ENCODE data around the gene TMEM229A. TPM values are rescaled to one million over a fixed set of nuclear protein-coding genes. Genes with fewer than 3 reads are reported as not detected.

TMEM229A gene
- total RNA-seq, 4 donors from 2014 or later = not detected

DNA sequence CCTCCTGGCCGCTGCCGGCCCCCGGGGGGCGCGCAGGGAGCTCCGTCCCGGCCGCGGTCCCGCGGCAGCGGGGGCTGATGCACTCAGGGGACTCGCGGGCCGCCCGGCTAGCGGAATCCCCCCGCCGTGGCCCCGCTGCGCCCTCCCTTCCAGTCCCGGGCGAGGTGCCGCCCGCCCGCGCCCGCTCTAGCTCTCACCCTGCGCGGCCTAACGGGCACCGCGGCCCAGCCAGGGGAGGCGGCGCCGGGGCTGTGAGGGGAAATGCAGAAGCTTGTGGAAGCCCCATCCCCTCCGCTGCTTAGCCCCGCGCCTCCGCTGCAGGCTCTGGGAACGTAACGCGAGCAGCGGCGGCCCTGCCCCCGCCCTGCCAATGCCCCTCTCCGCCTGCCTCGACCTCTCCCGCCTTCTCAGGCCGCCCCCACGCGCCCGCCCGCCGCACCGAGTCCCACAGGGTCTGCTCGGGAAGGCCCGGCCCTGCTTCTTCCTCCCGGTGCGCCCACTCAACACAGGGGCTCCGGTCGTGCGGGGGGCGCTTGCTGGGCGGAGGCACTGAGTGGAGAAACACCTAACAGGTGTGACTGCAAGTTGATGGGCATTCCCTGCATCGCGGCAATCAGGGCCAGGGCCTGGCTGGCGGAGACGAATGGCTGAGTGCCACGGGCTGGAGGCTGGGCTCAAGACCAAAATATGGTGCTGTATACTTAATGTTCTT lies 384 bp upstream of the TMEM229A start:
- Histone ChIP-seq H3K4me1 (peaks cover 9 to 24% (median 22%) of the 10 kb centered on the region in 4 donors), H3K27ac (replicated peaks in 1 of 4) (peak overlapping the region in 2 of 4 donors; percentile 24 to 47), H3K27me3 (peaks cover 0 to 42% (median 10%) of the 10 kb centered on the region in 4 donors), H3K36me3 (no peaks in the 10 kb centered on the region), H3K9me3 (no peaks in the 10 kb centered on the region), H3K4me3 (peak overlapping the region; percentile 56 to 65 (median 59))
- intact Hi-C loops (cut with DNase I) = no loop called here
- 3% methylated on average over 22 of the region's 70 CpGs for WGBS
- no peak for DNase-seq (ENCODE audit: extremely low spot score)
- TF ChIP-seq EP300 (IDR thresholded peaks at IDR 0.05) (no peak), POLR2AphosphoS5 (IDR thresholded peaks at IDR 0.05) (no peak), POLR2A (IDR thresholded peaks at IDR 0.05; ENCODE audit: low read depth) (no peak)
- TF ChIP-seq, protein P1, sequence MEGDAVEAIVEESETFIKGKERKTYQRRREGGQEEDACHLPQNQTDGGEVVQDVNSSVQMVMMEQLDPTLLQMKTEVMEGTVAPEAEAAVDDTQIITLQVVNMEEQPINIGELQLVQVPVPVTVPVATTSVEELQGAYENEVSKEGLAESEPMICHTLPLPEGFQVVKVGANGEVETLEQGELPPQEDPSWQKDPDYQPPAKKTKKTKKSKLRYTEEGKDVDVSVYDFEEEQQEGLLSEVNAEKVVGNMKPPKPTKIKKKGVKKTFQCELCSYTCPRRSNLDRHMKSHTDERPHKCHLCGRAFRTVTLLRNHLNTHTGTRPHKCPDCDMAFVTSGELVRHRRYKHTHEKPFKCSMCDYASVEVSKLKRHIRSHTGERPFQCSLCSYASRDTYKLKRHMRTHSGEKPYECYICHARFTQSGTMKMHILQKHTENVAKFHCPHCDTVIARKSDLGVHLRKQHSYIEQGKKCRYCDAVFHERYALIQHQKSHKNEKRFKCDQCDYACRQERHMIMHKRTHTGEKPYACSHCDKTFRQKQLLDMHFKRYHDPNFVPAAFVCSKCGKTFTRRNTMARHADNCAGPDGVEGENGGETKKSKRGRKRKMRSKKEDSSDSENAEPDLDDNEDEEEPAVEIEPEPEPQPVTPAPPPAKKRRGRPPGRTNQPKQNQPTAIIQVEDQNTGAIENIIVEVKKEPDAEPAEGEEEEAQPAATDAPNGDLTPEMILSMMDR (IDR thresholded peaks at IDR 0.05) = no peak

DNA sequence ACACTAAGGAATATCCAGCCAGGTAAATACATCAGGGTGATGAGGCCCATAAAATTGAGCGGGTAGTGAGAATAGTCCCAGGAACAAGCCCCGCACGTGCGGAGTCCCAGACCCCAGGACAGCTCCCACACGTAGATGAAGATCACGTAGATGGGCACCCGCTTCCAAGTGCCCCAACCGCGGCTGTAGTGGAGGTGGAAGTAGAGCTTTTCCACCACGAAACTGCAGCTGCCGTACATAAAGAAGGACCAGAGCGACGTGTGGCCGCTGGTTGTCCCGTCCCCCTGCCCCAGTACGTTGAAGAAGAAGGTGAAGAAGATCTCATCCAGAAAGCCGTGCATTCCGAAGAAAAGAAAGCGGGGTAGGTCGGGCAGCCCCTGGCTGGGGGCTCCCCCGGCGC lies 948 bp downstream of the TMEM229A start:
- Histone ChIP-seq H3K4me3 (peak overlapping the region; percentile 56 to 65 (median 59)), H3K27ac (replicated peaks in 1 of 4) (no peak overlapping the region), H3K36me3 (no peaks in the 10 kb centered on the region), H3K9me3 (no peaks in the 10 kb centered on the region), H3K4me1 (peaks cover 9 to 24% (median 22%) of the 10 kb centered on the region in 4 donors), H3K27me3 (peaks cover 0 to 43% (median 10%) of the 10 kb centered on the region in 4 donors)
- 3% methylated on average over 19 of the region's 22 CpGs for WGBS
- TF ChIP-seq EP300 (IDR thresholded peaks at IDR 0.05) (no peak), POLR2AphosphoS5 (IDR thresholded peaks at IDR 0.05) (no peak), POLR2A (IDR thresholded peaks at IDR 0.05; ENCODE audit: low read depth) (no peak)
- TF ChIP-seq, protein P1 (IDR thresholded peaks at IDR 0.05) = no peak
- intact Hi-C loops (cut with DNase I) = no loop called here
- DNase-seq (ENCODE audit: extremely low spot score) = no peak

DNA sequence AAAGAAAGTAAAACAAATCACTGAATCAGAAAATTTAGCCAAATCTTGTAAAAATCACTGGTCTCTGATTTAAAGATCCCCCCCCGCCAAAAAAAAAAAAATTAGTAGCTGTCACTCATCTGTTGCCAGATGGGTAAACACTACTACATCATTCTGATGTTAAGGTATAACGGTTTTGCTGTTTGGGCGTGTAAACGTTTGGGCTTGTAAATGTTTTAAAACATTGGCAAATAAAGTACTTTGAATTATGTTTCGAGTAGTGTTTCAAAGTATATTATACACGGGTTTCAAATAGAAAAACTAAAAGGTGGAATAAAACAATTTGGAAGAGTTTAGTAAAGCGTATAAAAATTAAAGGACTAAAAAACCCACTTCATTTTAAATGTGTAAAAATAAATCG lies 1.5 kb downstream of the TMEM229A start:
- DNase-seq (ENCODE audit: extremely low spot score) = no peak
- H3K4me3 ChIP-seq = no peak overlapping the region
- peaks cover 9 to 24% (median 22%) of the 10 kb centered on the region in 4 donors for H3K4me1 ChIP-seq
- H3K27ac ChIP-seq (replicated peaks in 1 of 4) = no peak overlapping the region
- H3K9me3 ChIP-seq = no peaks in the 10 kb centered on the region
- WGBS = 59% methylated on average over 8 of the region's 8 CpGs
- peaks cover 0 to 43% (median 10%) of the 10 kb centered on the region in 4 donors for H3K27me3 ChIP-seq
- no peaks in the 10 kb centered on the region for H3K36me3 ChIP-seq
- TF ChIP-seq POLR2AphosphoS5 (IDR thresholded peaks at IDR 0.05) (no peak), EP300 (IDR thresholded peaks at IDR 0.05) (no peak), POLR2A (IDR thresholded peaks at IDR 0.05; ENCODE audit: low read depth) (no peak)
- TF ChIP-seq, protein P1 (IDR thresholded peaks at IDR 0.05) = no peak
- intact Hi-C loops (cut with DNase I) = no loop called here

DNA sequence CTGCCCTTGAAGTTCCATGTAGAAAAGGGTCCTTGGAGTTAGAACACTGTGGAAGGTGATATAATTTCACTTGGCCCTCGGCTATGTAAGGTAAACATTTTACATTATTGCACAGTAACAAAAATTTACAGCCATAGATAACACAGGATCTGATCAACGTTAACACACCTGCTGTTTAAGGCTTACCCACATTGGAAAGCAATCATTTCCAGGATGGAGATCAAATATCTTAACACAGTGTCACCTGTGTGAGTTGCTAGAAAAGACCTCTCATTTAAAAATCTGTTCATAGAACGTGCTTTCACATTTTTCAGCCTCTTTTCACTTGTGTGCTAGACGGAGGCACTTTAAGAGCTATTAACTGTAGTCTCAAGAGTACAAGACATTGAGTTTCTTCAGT lies 1.9 kb downstream of the TMEM229A start:
- TF ChIP-seq EP300 (IDR thresholded peaks at IDR 0.05) (no peak), POLR2A (IDR thresholded peaks at IDR 0.05; ENCODE audit: low read depth) (no peak), POLR2AphosphoS5 (IDR thresholded peaks at IDR 0.05) (no peak)
- TF ChIP-seq, protein P1 (IDR thresholded peaks at IDR 0.05) = no peak
- Histone ChIP-seq H3K36me3 (no peaks in the 10 kb centered on the region), H3K27ac (replicated peaks in 1 of 4) (no peak overlapping the region), H3K27me3 (peaks cover 0 to 43% (median 10%) of the 10 kb centered on the region in 4 donors), H3K4me3 (no peak overlapping the region), H3K9me3 (no peaks in the 10 kb centered on the region), H3K4me1 (peaks cover 9 to 24% (median 22%) of the 10 kb centered on the region in 4 donors)
- WGBS = 68% methylated on average over 4 of the region's 4 CpGs
- intact Hi-C loops (cut with DNase I) = no loop called here
- no peak for DNase-seq (ENCODE audit: extremely low spot score)

All from esophagus muscularis mucosa (tissue), 4 donors.